Activated naive CD8-positive, alpha-beta T cell (primary cell): ENCODE data around the gene OPCML.

Experiments used
- H3K27ac Mint-ChIP-seq: one replicate; pipeline ENCODE4 v1.8.0; 2021; ENCODE audit warnings: mixed read lengths
- H3K27me3 Mint-ChIP-seq: one replicate; pipeline ENCODE4 v1.8.0; 2021; ENCODE audit warnings: mixed read lengths
- H3K36me3 Mint-ChIP-seq: one replicate; pipeline ENCODE4 v1.8.0; 2021; ENCODE audit warnings: mixed read lengths
- H3K4me1 Mint-ChIP-seq: one replicate; pipeline ENCODE4 v1.8.0; 2021; ENCODE audit warnings: low read depth, mixed read lengths
- H3K4me3 Mint-ChIP-seq: one replicate; pipeline ENCODE4 v1.8.0; 2021; ENCODE audit warnings: mild to moderate bottlenecking, mixed read lengths
- H3K9me3 Mint-ChIP-seq: one replicate; pipeline ENCODE4 v1.8.0; 2021; ENCODE audit warnings: low read depth, mixed read lengths

Gene OPCML

DNA sequence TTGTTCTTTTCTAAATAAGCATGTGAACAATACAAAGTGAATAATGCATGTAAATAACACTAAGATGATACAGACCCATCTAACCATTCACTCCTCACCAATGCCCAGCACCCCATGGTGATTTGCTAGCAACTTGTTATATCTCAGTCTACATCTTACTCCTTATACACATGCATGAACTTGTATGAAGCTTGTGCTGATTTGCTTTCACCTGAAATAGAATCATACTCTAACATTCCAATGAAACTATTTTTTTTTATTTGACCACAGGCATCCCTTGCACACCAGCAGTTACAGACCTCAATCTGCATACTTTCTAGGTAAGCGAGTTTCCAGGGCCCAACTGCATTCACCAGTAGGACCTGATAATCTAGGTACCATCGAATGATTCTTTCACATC lies 873.6 kb downstream of the OPCML start:
- Mint-ChIP-seq H3K27me3 (no peaks in the 10 kb centered on the region), H3K36me3 (no peaks in the 10 kb centered on the region), H3K27ac (no peak overlapping the region), H3K4me1 (no peaks in the 10 kb centered on the region), H3K9me3 (no peaks in the 10 kb centered on the region), H3K4me3 (no peak overlapping the region)

DNA sequence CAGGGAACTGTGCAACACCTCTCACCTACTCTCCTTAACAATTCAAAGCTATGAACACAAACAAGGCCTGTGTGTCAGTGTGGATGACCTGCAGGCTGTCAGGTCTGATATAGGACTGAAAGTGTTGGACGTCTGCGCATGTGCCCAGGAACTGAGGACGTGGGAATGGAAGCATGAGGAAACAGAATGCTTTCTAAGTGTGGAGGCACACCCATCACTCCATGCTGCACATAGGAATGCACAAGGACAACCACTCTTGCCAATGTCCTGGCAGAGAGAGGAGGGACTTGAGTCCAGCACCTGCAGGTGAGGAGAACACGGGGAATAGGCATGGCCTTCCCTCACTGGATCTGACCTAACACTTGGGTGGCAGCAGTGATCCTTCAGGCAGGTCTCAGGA lies 874.3 kb downstream of the OPCML start:
- Mint-ChIP-seq H3K9me3 (no peaks in the 10 kb centered on the region), H3K27ac (no peak overlapping the region), H3K27me3 (no peaks in the 10 kb centered on the region), H3K4me3 (no peak overlapping the region), H3K4me1 (no peaks in the 10 kb centered on the region), H3K36me3 (no peaks in the 10 kb centered on the region)

DNA sequence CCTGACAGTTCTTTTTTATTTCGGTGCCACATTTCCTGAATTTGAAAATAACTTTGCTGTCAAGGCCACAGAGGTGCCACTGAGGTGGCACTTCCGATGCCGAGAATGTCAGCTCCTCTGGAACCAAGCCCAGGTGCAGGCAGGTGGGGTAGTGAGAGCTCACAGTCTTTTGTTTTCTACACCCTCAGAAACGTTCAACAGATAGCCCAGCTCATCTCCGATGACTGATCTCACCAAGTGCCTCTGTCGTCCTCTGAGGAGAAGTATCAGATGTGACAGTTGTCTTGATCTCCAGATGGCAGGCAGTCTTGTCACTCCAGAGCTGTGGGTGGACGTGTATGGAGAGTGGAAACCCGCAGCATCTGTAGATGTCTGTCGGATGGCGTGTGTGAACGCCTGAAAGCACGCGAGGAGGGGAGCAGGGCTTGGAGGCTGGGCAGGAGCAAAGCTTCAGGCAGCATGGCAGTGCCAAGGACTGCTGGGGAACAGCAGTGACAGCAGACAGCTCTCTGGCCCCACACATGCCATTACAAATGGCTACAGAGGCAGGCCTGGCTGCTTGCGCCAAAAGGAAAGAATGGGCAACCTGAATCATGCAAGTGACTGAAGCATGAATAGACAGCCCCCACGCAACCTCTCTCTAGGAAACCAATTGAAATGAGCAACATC lies 877.0 kb downstream of the OPCML start:
- H3K36me3 Mint-ChIP-seq, result no peaks in the 10 kb centered on the region
- no peaks in the 10 kb centered on the region for H3K27me3 Mint-ChIP-seq
- H3K4me1 Mint-ChIP-seq, result no peaks in the 10 kb centered on the region
- H3K27ac Mint-ChIP-seq, result no peak overlapping the region
- no peaks in the 10 kb centered on the region for H3K9me3 Mint-ChIP-seq
- no peak overlapping the region for H3K4me3 Mint-ChIP-seq

GRCh38 chr11:132653237-132653636 lies 879.1 kb downstream of the OPCML start:
- H3K27ac Mint-ChIP-seq, result no peak overlapping the region
- H3K4me1 Mint-ChIP-seq, result no peaks in the 10 kb centered on the region
- no peaks in the 10 kb centered on the region for H3K36me3 Mint-ChIP-seq
- H3K9me3 Mint-ChIP-seq, result no peaks in the 10 kb centered on the region
- H3K4me3 Mint-ChIP-seq, result no peak overlapping the region
- no peaks in the 10 kb centered on the region for H3K27me3 Mint-ChIP-seq

DNA sequence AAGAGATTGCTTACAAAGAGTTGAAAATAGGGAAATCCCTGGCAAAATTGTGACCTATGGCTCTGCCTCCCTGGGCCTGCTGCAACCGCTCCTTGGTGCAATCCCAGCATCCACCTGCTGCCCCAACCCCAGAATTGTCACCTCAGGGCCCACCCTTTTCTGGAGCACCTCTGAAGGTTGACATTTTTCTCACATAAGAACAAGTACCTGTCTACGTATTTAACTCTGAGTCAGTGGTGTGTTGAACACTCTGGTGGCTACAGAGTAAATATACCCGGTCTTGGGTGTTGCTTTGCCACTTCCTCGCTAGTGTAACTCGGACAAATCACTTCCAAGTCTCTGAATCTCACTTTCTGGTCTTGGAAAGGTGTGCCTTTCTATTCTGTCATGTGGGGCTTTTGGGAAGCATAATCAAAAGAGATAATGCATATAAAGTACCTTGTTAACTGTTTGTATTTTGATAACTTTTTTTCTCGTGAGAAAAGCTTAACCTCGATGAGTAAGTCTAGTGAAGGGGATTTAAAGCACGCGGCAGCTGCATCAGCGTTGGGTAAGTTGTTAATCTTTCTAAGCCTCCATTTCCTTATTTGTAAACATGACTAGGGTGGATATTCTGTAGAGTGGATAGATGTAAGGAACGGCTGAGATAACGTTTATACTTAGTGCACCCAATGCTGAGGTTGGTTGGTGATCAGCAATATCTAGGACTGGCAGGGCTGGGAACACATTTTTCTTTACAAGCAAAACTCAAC lies 881.2 kb downstream of the OPCML start:
- no peak overlapping the region for H3K4me3 Mint-ChIP-seq
- H3K27me3 Mint-ChIP-seq, result no peaks in the 10 kb centered on the region
- no peaks in the 10 kb centered on the region for H3K9me3 Mint-ChIP-seq

GRCh38 chr11:132649277-132649676 lies 883.0 kb downstream of the OPCML start:
- H3K27me3 Mint-ChIP-seq, result no peaks in the 10 kb centered on the region
- H3K4me3 Mint-ChIP-seq, result no peak overlapping the region
- no peaks in the 10 kb centered on the region for H3K9me3 Mint-ChIP-seq
- no peaks in the 10 kb centered on the region for H3K4me1 Mint-ChIP-seq
- H3K27ac Mint-ChIP-seq, result no peak overlapping the region
- no peaks in the 10 kb centered on the region for H3K36me3 Mint-ChIP-seq

More for the DNA sequence above, 881.2 kb downstream of the OPCML start:
- Mint-ChIP-seq H3K4me1 (no peaks in the 10 kb centered on the region), H3K27ac (no peak overlapping the region), H3K36me3 (no peaks in the 10 kb centered on the region)

DNA sequence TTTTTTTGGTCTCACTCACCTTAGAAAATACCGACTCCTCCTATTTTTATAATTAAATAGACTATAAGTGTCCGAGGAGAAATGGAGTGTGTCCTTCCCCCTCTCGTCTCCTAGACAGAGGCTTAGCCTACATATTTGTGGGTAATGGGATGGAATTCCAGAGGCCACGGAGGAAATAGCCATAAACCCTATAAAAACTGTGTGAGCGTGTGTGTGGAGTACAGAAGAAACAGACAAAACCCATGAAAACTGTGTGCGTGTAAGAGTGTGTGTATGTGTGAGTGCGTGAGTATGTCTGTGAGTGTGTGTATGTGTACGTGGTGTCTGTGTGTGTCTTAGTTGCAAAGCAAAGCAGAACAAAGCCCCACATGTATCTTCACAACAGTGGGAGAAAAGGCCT lies 883.5 kb downstream of the OPCML start:
- no peak overlapping the region for H3K4me3 Mint-ChIP-seq
- H3K4me1 Mint-ChIP-seq, result no peaks in the 10 kb centered on the region
- no peaks in the 10 kb centered on the region for H3K36me3 Mint-ChIP-seq
- H3K9me3 Mint-ChIP-seq, result no peaks in the 10 kb centered on the region
- no peak overlapping the region for H3K27ac Mint-ChIP-seq
- no peaks in the 10 kb centered on the region for H3K27me3 Mint-ChIP-seq

GRCh38 chr11:132646890-132647289 lies 885.4 kb downstream of the OPCML start:
- no peaks in the 10 kb centered on the region for H3K27me3 Mint-ChIP-seq
- no peaks in the 10 kb centered on the region for H3K36me3 Mint-ChIP-seq
- no peaks in the 10 kb centered on the region for H3K9me3 Mint-ChIP-seq
- H3K4me3 Mint-ChIP-seq, result no peak overlapping the region
- no peak overlapping the region for H3K27ac Mint-ChIP-seq
- H3K4me1 Mint-ChIP-seq, result no peaks in the 10 kb centered on the region

GRCh38 chr11:132644520-132645239 lies 887.6 kb downstream of the OPCML start:
- no peaks in the 10 kb centered on the region for H3K27me3 Mint-ChIP-seq
- peaks cover 2% of the 10 kb centered on the region for H3K4me1 Mint-ChIP-seq
- no peak overlapping the region for H3K4me3 Mint-ChIP-seq
- H3K36me3 Mint-ChIP-seq, result no peaks in the 10 kb centered on the region
- no peak overlapping the region for H3K27ac Mint-ChIP-seq
- no peaks in the 10 kb centered on the region for H3K9me3 Mint-ChIP-seq

DNA sequence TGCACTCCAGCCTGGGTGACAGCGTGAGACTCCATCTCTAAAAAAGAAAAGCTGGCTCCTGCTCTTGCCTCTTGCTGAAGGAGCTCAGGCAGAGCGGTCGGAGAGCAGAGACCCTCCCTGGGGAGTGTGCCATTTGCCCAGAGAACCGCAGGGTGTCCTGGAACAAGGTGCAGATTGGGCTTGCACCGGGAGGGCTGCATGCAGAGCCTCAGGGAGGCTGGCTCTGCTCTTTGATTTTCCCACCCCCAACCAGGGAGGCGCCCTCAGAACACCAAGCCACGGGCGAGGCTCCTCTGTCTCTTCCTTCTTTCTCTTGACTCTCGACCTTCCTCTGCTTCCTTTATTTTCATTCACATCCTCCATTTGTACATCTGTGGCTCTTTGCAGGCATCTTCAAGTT lies 889.1 kb downstream of the OPCML start:
- H3K27me3 Mint-ChIP-seq, result no peaks in the 10 kb centered on the region
- H3K36me3 Mint-ChIP-seq, result no peaks in the 10 kb centered on the region
- no peaks in the 10 kb centered on the region for H3K9me3 Mint-ChIP-seq
- no peak overlapping the region for H3K4me3 Mint-ChIP-seq
- H3K27ac Mint-ChIP-seq, result no peak overlapping the region
- H3K4me1 Mint-ChIP-seq, result peaks cover 2% of the 10 kb centered on the region

DNA sequence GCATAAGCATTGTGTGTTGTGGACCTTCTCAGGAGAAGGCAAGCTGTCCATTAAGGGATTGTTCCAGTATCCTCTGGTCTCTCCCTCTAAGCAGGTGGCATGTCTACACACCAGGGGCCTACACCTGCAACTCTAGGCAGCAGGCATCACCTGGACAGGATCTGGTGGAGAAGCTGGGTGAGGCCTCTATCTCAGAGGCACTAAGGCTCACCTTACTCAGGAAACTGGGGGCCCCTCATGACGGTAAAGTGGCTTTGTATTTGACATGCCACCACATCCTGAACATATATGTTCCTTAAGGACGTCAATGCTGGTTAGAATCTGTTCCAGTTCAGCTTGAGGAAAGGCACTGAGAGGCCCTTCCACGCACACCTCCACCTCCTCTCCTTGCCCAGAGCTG lies 891.3 kb downstream of the OPCML start:
- no peak overlapping the region for H3K4me3 Mint-ChIP-seq
- H3K4me1 Mint-ChIP-seq, result peaks cover 2% of the 10 kb centered on the region
- no peaks in the 10 kb centered on the region for H3K27me3 Mint-ChIP-seq
- H3K36me3 Mint-ChIP-seq, result no peaks in the 10 kb centered on the region
- no peak overlapping the region for H3K27ac Mint-ChIP-seq
- H3K9me3 Mint-ChIP-seq, result no peaks in the 10 kb centered on the region

DNA sequence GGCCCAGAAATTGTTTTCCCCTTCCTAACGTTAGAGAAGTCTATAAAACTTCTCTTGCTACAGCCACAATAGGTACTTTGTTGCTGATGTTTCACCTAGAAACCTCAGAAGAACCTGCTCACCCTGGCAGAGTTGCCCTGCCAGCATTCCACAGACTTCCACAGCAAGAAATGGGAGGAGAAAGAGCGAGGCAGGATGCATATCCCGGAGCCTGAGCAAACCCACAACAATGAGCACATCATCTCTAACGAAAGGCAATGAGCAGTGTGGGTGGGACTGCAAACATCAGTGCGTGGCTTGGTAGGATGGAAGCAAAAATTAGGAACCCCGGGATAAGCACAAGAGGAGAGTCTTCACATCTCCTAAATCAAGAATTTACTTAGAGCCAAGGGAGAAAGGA lies 892.3 kb downstream of the OPCML start:
- peaks cover 2% of the 10 kb centered on the region for H3K4me1 Mint-ChIP-seq

DNA sequence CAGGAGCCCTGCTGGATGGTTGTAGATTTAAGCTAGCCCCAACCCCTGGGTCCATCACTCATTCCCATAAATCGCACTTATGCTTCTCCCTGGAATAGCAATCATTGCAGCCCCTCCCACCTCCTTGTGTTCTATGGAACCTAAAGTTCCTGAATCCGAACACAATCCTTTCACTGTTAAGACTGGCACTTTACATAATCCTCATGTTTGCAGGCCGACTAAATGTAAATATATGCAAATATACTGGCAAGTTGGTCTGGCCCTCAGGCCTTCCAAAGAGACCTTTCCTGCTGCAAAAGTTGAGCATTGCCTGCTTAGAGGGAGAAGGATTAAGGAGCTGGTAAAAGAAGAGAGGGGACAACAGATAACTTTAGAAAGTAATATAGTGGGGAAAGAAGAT lies 892.9 kb downstream of the OPCML start:
- H3K36me3 Mint-ChIP-seq, result no peaks in the 10 kb centered on the region
- H3K9me3 Mint-ChIP-seq, result no peaks in the 10 kb centered on the region
- H3K4me3 Mint-ChIP-seq, result no peak overlapping the region

More for the DNA sequence above, 892.3 kb downstream of the OPCML start:
- H3K27ac Mint-ChIP-seq, result no peak overlapping the region
- H3K4me3 Mint-ChIP-seq, result no peak overlapping the region
- no peaks in the 10 kb centered on the region for H3K27me3 Mint-ChIP-seq
- no peaks in the 10 kb centered on the region for H3K9me3 Mint-ChIP-seq
- no peaks in the 10 kb centered on the region for H3K36me3 Mint-ChIP-seq

DNA sequence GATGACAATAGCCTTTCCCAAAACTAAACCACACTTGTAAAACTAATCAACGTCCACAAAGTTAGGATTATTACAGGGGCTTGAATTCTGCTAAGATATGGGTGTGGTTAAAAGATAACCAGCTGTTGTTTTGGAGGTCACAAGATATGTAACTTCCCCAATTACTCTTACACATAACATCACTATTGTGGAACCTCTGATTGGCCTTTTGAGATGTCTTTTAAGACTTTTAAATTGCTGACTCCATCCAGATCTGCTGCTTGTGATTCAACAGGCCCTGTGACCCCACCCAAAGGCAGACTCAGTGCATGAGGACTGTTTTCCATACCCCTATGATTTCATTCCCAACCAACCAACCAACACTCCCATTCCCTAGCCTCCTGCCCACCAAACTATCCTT lies 893.9 kb downstream of the OPCML start:
- H3K9me3 Mint-ChIP-seq, result no peaks in the 10 kb centered on the region
- H3K27ac Mint-ChIP-seq, result no peak overlapping the region
- peaks cover 2% of the 10 kb centered on the region for H3K4me1 Mint-ChIP-seq
- no peaks in the 10 kb centered on the region for H3K36me3 Mint-ChIP-seq
- H3K4me3 Mint-ChIP-seq, result no peak overlapping the region
- H3K27me3 Mint-ChIP-seq, result no peaks in the 10 kb centered on the region

More for the DNA sequence above, 892.9 kb downstream of the OPCML start:
- no peaks in the 10 kb centered on the region for H3K27me3 Mint-ChIP-seq
- H3K4me1 Mint-ChIP-seq, result peaks cover 2% of the 10 kb centered on the region
- no peak overlapping the region for H3K27ac Mint-ChIP-seq

DNA sequence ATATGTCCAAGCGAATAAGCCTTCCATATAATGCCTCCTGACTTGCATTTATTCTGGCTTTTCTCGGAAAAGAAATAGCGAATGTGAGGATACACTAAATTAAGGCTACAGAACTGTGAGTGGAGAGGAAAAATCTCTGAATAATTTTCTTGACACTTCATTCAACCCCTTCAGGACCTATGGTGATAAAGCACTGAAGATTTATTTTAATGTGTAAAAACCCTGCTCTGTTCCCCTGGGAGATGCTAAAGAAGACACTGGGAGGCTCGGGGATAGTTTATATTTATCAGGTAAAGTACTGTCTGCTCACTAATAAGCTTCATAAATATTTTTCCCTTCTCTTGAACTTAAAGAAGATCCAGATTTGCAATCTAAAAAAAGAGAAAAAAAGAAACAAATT lies 895.8 kb downstream of the OPCML start:
- Mint-ChIP-seq H3K4me1 (peaks cover 2% of the 10 kb centered on the region), H3K9me3 (no peaks in the 10 kb centered on the region), H3K27me3 (no peaks in the 10 kb centered on the region), H3K4me3 (no peak overlapping the region), H3K36me3 (no peaks in the 10 kb centered on the region), H3K27ac (no peak overlapping the region)
